Endothelial cell (in vitro differentiated cells): Measurements from ENCODE around the gene CLCA2. TPM values are rescaled to one million over a fixed set of nuclear protein-coding genes. Genes with fewer than 3 reads are reported as not detected.
A peak's percentile ranks its signal among the peaks of the same experiment; 100 is the strongest.

Experiments
- DNase-seq: peaks from one replicate; pipeline ENCODE4 v3.0.0; 2021; ENCODE audit warnings: low spot score
- H3K27ac Mint-ChIP-seq: one replicate; pipeline ENCODE4 v1.8.0; 2021; ENCODE audit warnings: mixed read lengths, inconsistent platforms; ENCODE audit not compliant: unreplicated experiment
- H3K27me3 Mint-ChIP-seq: one replicate; pipeline ENCODE4 v1.8.0; 2021; ENCODE audit warnings: mild to moderate bottlenecking, moderate library complexity, mixed read lengths, inconsistent platforms; ENCODE audit not compliant: unreplicated experiment
- H3K36me3 Mint-ChIP-seq: one replicate; pipeline ENCODE4 v1.8.0; 2021; ENCODE audit warnings: mild to moderate bottlenecking, low read depth, mixed read lengths, inconsistent platforms; ENCODE audit not compliant: unreplicated experiment
- H3K4me1 Mint-ChIP-seq: one replicate; pipeline ENCODE4 v1.8.0; 2021; ENCODE audit warnings: mild to moderate bottlenecking, mixed read lengths, inconsistent platforms; ENCODE audit not compliant: unreplicated experiment
- H3K4me3 Mint-ChIP-seq: one replicate; pipeline ENCODE4 v1.8.0; 2021; ENCODE audit warnings: mild to moderate bottlenecking, mixed read lengths, inconsistent platforms; ENCODE audit not compliant: unreplicated experiment
- H3K9me3 Mint-ChIP-seq: one replicate; pipeline ENCODE4 v1.8.0; 2021; ENCODE audit warnings: mixed read lengths, inconsistent platforms; ENCODE audit not compliant: unreplicated experiment
- CTCF ChIP-seq: fragments of 200-600 bp; sonication (generic); IDR thresholded peaks from one replicate; pipeline ENCODE4 v1.5.0; 2021; ENCODE audit warnings: antibody characterized with exemption; ENCODE audit not compliant: unreplicated experiment
- long read RNA-seq: library from polyadenylated mRNA; unstranded; transcript quantifications from one replicate; pipeline ENCODE4 v2.0.0, GENCODE V29; 2020; ENCODE audit not compliant: unreplicated experiment
- total RNA-seq: library from RNA; stranded (reverse); fragmentation: NEBNext Ultra II Directional; extraction: Animal tissue kit (Norgen Biotek cat#: 25700); gene quantifications from one replicate; pipeline ENCODE4 v1.2.1, GENCODE V29; 2021; ENCODE audit not compliant: unreplicated experiment

The CLCA2 gene
- total RNA-seq, result not detected
- long read RNA-seq, result 0 reads

- no peak within 1 kb of the TSS for H3K4me3 Mint-ChIP-seq
- no peak for DNase-seq
- peaks cover 3% of the 10 kb centered on the region for H3K27me3 Mint-ChIP-seq
- no peak for TF ChIP-seq CTCF
- no peaks in the 10 kb centered on the region for H3K9me3 Mint-ChIP-seq
- H3K36me3 Mint-ChIP-seq, result no peaks in the 10 kb centered on the region
- peaks cover 3% of the 10 kb centered on the region for H3K4me1 Mint-ChIP-seq
- H3K27ac Mint-ChIP-seq, result no peak within 1 kb of the TSS
Observed at GRCh38 chr1:86423873-86424272, at the start of gene CLCA2. CLCA2 (plus strand) TSS chr1:86424171; CDS start chr1:86424248, 77 bp downstream.

GRCh38 chr1:86375688-86376087 lies 48.3 kb upstream of the CLCA2 start:
- H3K4me3 Mint-ChIP-seq, result no peak overlapping the region
- H3K27me3 Mint-ChIP-seq, result no peaks in the 10 kb centered on the region
- peaks cover 4% of the 10 kb centered on the region for H3K9me3 Mint-ChIP-seq
- peaks cover 36% of the 10 kb centered on the region for H3K36me3 Mint-ChIP-seq
- no peak for TF ChIP-seq CTCF
- H3K4me1 Mint-ChIP-seq, result no peaks in the 10 kb centered on the region
- no peak for DNase-seq
- H3K27ac Mint-ChIP-seq, result no peak overlapping the region

- H3K27me3 Mint-ChIP-seq, result no peaks in the 10 kb centered on the region
- H3K4me3 Mint-ChIP-seq, result peak overlapping the region; percentile 45
- peaks cover 4% of the 10 kb centered on the region for H3K9me3 Mint-ChIP-seq
- H3K36me3 Mint-ChIP-seq, result peaks cover 36% of the 10 kb centered on the region
- H3K4me1 Mint-ChIP-seq, result no peaks in the 10 kb centered on the region
- DNase-seq, result no peak
- H3K27ac Mint-ChIP-seq, result no peak overlapping the region
- no peak for TF ChIP-seq CTCF
Observed at GRCh38 chr1:86377341-86377740, 46.6 kb upstream of the CLCA2 start.

- Mint-ChIP-seq H3K36me3 (peaks cover 31% of the 10 kb centered on the region), H3K4me3 (peak overlapping the region; percentile 47), H3K27me3 (no peaks in the 10 kb centered on the region), H3K4me1 (no peaks in the 10 kb centered on the region), H3K27ac (no peak overlapping the region), H3K9me3 (peaks cover 4% of the 10 kb centered on the region)
- no peak for DNase-seq
- TF ChIP-seq CTCF, result no peak
Observed at GRCh38 chr1:86378813-86379212, 45.2 kb upstream of the CLCA2 start.

GRCh38 chr1:86380257-86380861 lies 43.6 kb upstream of the CLCA2 start:
- DNase-seq, result no peak
- Mint-ChIP-seq H3K36me3 (peaks cover 30% of the 10 kb centered on the region), H3K27ac (no peak overlapping the region), H3K4me3 (no peak overlapping the region), H3K27me3 (no peaks in the 10 kb centered on the region), H3K9me3 (peaks cover 4% of the 10 kb centered on the region), H3K4me1 (no peaks in the 10 kb centered on the region)
- peak; percentile 81 for TF ChIP-seq CTCF
